Measurements from ENCODE around the gene IQSEC3. TPM values are rescaled to one million over a fixed set of nuclear protein-coding genes. Genes with fewer than 3 reads are reported as not detected.
A peak's percentile ranks its signal among the peaks of the same experiment; 100 is the strongest.

The IQSEC3 gene
- total and polyA plus RNA-seq, 8 donors, result 0.64 to 8.4 (median 6.0) TPM

- Histone ChIP-seq H3K4me1 (no peaks in the 10 kb centered on the region), H3K27ac (no peak overlapping the region), H3K27me3 (peaks cover 0 to 34% of the 10 kb centered on the region in 2 donors), H3K9me3 (no peaks in the 10 kb centered on the region), H3K4me3 (peak overlapping the region in 1 of 2 donors; percentile 7), H3K36me3 (no peaks in the 10 kb centered on the region)
- ATAC-seq (no peak), DNase-seq (no peak)
- no peak for TF ChIP-seq CTCF (IDR thresholded peaks at IDR 0.05)
- intact Hi-C loops (cut with DNase I), result no loop called here
Observed at GRCh38 chr12:109872-110271, 43.3 kb downstream of the IQSEC3 start.

GRCh38 chr12:111699-112493 is 45.3 kb downstream of the IQSEC3 start:
- H3K4me1 ChIP-seq, result no peaks in the 10 kb centered on the region
- no peaks in the 10 kb centered on the region for H3K36me3 ChIP-seq
- peak; percentile 33 for ATAC-seq
- TF ChIP-seq CTCF (IDR thresholded peaks at IDR 0.05), result no peak
- H3K27ac ChIP-seq, result no peak overlapping the region
- peak in 1 of 4 donors; percentile 5 for DNase-seq
- intact Hi-C loops (cut with DNase I), result no loop called here
- no peaks in the 10 kb centered on the region for H3K9me3 ChIP-seq
- H3K4me3 ChIP-seq, result peak overlapping the region in 1 of 2 donors; percentile 14
- peaks cover 0 to 26% of the 10 kb centered on the region in 2 donors for H3K27me3 ChIP-seq

GRCh38 chr12:113347-113746 is 46.8 kb downstream of the IQSEC3 start:
- Histone ChIP-seq H3K36me3 (no peaks in the 10 kb centered on the region), H3K4me3 (no peak overlapping the region), H3K9me3 (no peaks in the 10 kb centered on the region), H3K4me1 (no peaks in the 10 kb centered on the region), H3K27ac (no peak overlapping the region), H3K27me3 (peaks cover 0 to 35% of the 10 kb centered on the region in 2 donors)
- ATAC-seq (no peak), DNase-seq (no peak)
- intact Hi-C loops (cut with DNase I), result no loop called here
- no peak for TF ChIP-seq CTCF (IDR thresholded peaks at IDR 0.05)

- ATAC-seq, result no peak
- intact Hi-C loops (cut with DNase I), result no loop called here
- Histone ChIP-seq H3K27ac (no peak overlapping the region), H3K27me3 (peaks cover 0 to 34% of the 10 kb centered on the region in 2 donors), H3K36me3 (no peaks in the 10 kb centered on the region), H3K9me3 (no peaks in the 10 kb centered on the region), H3K4me3 (no peak overlapping the region), H3K4me1 (no peaks in the 10 kb centered on the region)
- no peak for DNase-seq
- no peak for TF ChIP-seq CTCF (IDR thresholded peaks at IDR 0.05)
Observed at GRCh38 chr12:114626-115211, 48.2 kb downstream of the IQSEC3 start.

- ATAC-seq (no peak), DNase-seq (no peak)
- intact Hi-C loops (cut with DNase I), result no loop called here
- no peak for TF ChIP-seq CTCF (IDR thresholded peaks at IDR 0.05)
- H3K4me3 ChIP-seq, result no peak overlapping the region
- H3K27me3 ChIP-seq, result peaks cover 0 to 34% of the 10 kb centered on the region in 2 donors
- H3K27ac ChIP-seq, result no peak overlapping the region
- H3K9me3 ChIP-seq, result no peaks in the 10 kb centered on the region
- no peaks in the 10 kb centered on the region for H3K4me1 ChIP-seq
- no peaks in the 10 kb centered on the region for H3K36me3 ChIP-seq
Observed at GRCh38 chr12:115518-115917, 49.0 kb downstream of the IQSEC3 start.
